Endothelial cell of umbilical vein (primary cell): ENCODE data around the gene CNTN6. TPM values are rescaled to one million over a fixed set of nuclear protein-coding genes. Genes with fewer than 3 reads are reported as not detected.

Experiments used
- BruUV-seq: library from RNA; stranded (reverse); fragments of 400-500 nt; replicated peaks from 2 replicates; lab custom pipeline; 2021; lab: Mats Ljungman, UMichigan
- CTCF ChIA-PET: fragments of 300-600, 350-600 bp; sonication (Branson Sonifier 250); formaldehyde crosslinking; loops from one replicate; lab custom pipeline; 2021; ENCODE audit warnings: antibody characterized with exemption, inconsistent platforms; lab: Charles Lee
- POLR2A ChIA-PET: fragments of 300-600, 350-600 bp; sonication (Branson Sonifier 250); formaldehyde crosslinking; loops from one replicate; lab custom pipeline; 2021; ENCODE audit warnings: antibody characterized with exemption, inconsistent platforms; lab: Charles Lee
- DNase-seq: peaks from one replicate; pipeline ENCODE4 v3.0.0-alpha.2; 2011; ENCODE audit warnings: low read depth, low spot score
- FAIRE-seq: peaks from 2 replicates; lab custom pipeline; 2011; peaks lifted over from hg19 to GRCh38; lab: Jason Lieb, UNC
- H2AFZ ChIP-seq: 2 replicates; pipeline ENCODE4 v1.6.0; 2012; ENCODE audit warnings: low read depth, low read length, control low read depth, inconsistent platforms
- H3K27ac ChIP-seq: 2 replicates; pipeline ENCODE4 v1.5.1; 2011; ENCODE audit warnings: low read depth, mild to moderate bottlenecking, control low read depth, low read length, moderate library complexity; ENCODE audit not compliant: insufficient read depth
- H3K27me3 ChIP-seq, 2 experiments: 2 replicates each; pipeline versions ENCODE4 v1.6.0 to v1.6.1; 2011; ENCODE audit warnings: low read length in 2 of 2, mixed read lengths in 1 of 2; ENCODE audit not compliant: control insufficient read depth in 2 of 2, insufficient read depth in 2 of 2
- H3K36me3 ChIP-seq, 2 experiments: 2 replicates in 1 of 2; 3 replicates in 1 of 2; pipeline ENCODE4 v1.5.1; 2011; ENCODE audit warnings: low read length in 2 of 2, mild to moderate bottlenecking in 1 of 2, moderate library complexity in 1 of 2; ENCODE audit not compliant: control insufficient read depth in 2 of 2, insufficient read depth in 2 of 2; ENCODE audit errors: extremely low read depth in 1 of 2
- H3K4me1 ChIP-seq: 3 replicates; pipeline ENCODE4 v1.5.1; 2011; ENCODE audit warnings: mild to moderate bottlenecking, low read length; ENCODE audit not compliant: control insufficient read depth, insufficient read depth; ENCODE audit errors: extremely low read depth
- H3K4me2 ChIP-seq: 2 replicates; pipeline ENCODE4 v1.6.1; 2011; ENCODE audit warnings: low read length, control low read depth, mixed read lengths; ENCODE audit not compliant: insufficient read depth
- H3K4me3 ChIP-seq, 3 experiments: fragments of 200-600 bp in 1 of 3; sonication (generic), shearing (Covaris generic) in 1 of 3; replicated peaks in 1 of 3; 2 replicates each; pipeline ENCODE4 v1.5.1; 2011 to 2016; ENCODE audit warnings: control low read depth in 3 of 3, low read length in 3 of 3, mild to moderate bottlenecking in 2 of 3, inconsistent platforms in 1 of 3, low read depth in 1 of 3, moderate library complexity in 1 of 3; ENCODE audit not compliant: insufficient read depth in 1 of 3
- H3K79me2 ChIP-seq: 2 replicates; pipeline ENCODE4 v1.6.0; 2012; ENCODE audit warnings: low read length, inconsistent platforms; ENCODE audit not compliant: control insufficient read depth, insufficient read depth
- H3K9ac ChIP-seq: replicated peaks from 2 replicates; pipeline ENCODE3; 2011; ENCODE audit warnings: low read length, control low read depth; ENCODE audit not compliant: insufficient read depth; ENCODE audit errors: extremely low read depth
- H3K9me1 ChIP-seq: replicated peaks from 3 replicates; pipeline ENCODE4 v1.6.0; 2011; ENCODE audit warnings: mild to moderate bottlenecking, low read length; ENCODE audit not compliant: control insufficient read depth, insufficient read depth; ENCODE audit errors: extremely low read depth
- H3K9me3 ChIP-seq: replicated peaks from 2 replicates; pipeline ENCODE4 v1.5.1; 2012; ENCODE audit warnings: low read length, inconsistent platforms; ENCODE audit not compliant: control insufficient read depth, insufficient read depth
- H4K20me1 ChIP-seq: replicated peaks from 2 replicates; pipeline ENCODE3; 2011; ENCODE audit warnings: mild to moderate bottlenecking, low read length; ENCODE audit not compliant: control insufficient read depth, insufficient read depth; ENCODE audit errors: extremely low read depth
- CTCF ChIP-seq, 2 donors: IDR thresholded peaks; 1 replicate in 1 of 2; 2 replicates in 1 of 2; pipeline ENCODE4 v1.5.1; 2011; ENCODE audit warnings: low read length in 2 of 2, mild to moderate bottlenecking in 2 of 2, moderate library complexity in 2 of 2, control low read depth in 1 of 2, inconsistent platforms in 1 of 2, low read depth in 1 of 2; ENCODE audit not compliant: insufficient read depth in 1 of 2; ENCODE audit errors: extremely low read depth in 1 of 2
- EZH2 ChIP-seq: IDR thresholded peaks from 2 replicates; pipeline ENCODE4 v1.6.1; 2012; ENCODE audit warnings: borderline replicate concordance, low read depth, mild to moderate bottlenecking, moderate library complexity, low read length, inconsistent platforms; ENCODE audit not compliant: severe bottlenecking
- FOS ChIP-seq: IDR thresholded peaks from 2 replicates; pipeline ENCODE4 v1.6.1; 2011; ENCODE audit warnings: mild to moderate bottlenecking, low read length, moderate library complexity, borderline replicate concordance; ENCODE audit not compliant: insufficient read depth
- GATA2 ChIP-seq: IDR thresholded peaks from 2 replicates; pipeline ENCODE4 v1.7.0; 2011; ENCODE audit warnings: low read depth, mild to moderate bottlenecking, moderate library complexity, mixed read lengths, low read length; ENCODE audit not compliant: insufficient read length, insufficient read depth
- JUN ChIP-seq: IDR thresholded peaks from 2 replicates; pipeline ENCODE4 v1.6.1; 2011; ENCODE audit warnings: borderline replicate concordance, low read depth; ENCODE audit not compliant: insufficient read length, insufficient read depth
- MAX ChIP-seq: IDR thresholded peaks from 2 replicates; pipeline ENCODE4 v1.6.1; 2011; ENCODE audit not compliant: insufficient read depth, insufficient read length
- MYC ChIP-seq: IDR thresholded peaks from one replicate; pipeline ENCODE4 v1.6.1; 2011; ENCODE audit warnings: mild to moderate bottlenecking, low read depth, low read length
- POLR2A ChIP-seq: IDR thresholded peaks from 2 replicates; pipeline ENCODE4 v1.6.1; 2012; ENCODE audit warnings: low read depth, mild to moderate bottlenecking, control low read depth, low read length
- POLR2AphosphoS5 ChIP-seq: IDR thresholded peaks from 2 replicates; pipeline ENCODE4 v1.6.1; 2012; ENCODE audit warnings: low read depth, mild to moderate bottlenecking, control low read depth, low read length, moderate library complexity; ENCODE audit not compliant: insufficient read depth
- dilution Hi-C: fragments of 300-500 bp; cut with MboI; formaldehyde crosslinking; loops from one replicate; pipeline ENCODE4 v1.15.0; 2019; ENCODE audit warnings: low sequenced_read_pairs; ENCODE audit not compliant: extremely low pct_ligation_motif_present
- intact Hi-C: fragments of 100-400 bp; cut with micrococcal nuclease; formaldehyde crosslinking; loops from one replicate; pipeline ENCODE4 v1.10.0; 2022
- polyA plus RNA-seq, 4 experiments: library from polyadenylated mRNA; depleted of rRNA in 3 of 4; stranded (reverse) in 3 of 4; unstranded in 1 of 4; fragments of >200 nt; gene quantifications; 2 replicates each; pipeline versions ENCODE4 v1.2.1 to v1.2.3, GENCODE V29; 2011 to 2012; ENCODE audit warnings: missing spikeins in 1 of 4
- total RNA-seq: library from RNA; stranded (reverse); gene quantifications from 2 replicates; pipeline ENCODE4 v1.2.3, GENCODE V29; 2021

Gene CNTN6
- total and polyA plus RNA-seq, 2 donors (not counting 3 experiments of a cell fraction or from before 2014, with no cell fraction given), result not detected

- Histone ChIP-seq H2AFZ (no peak overlapping the region), H3K4me2 (no peak overlapping the region), H3K36me3 (no peaks in the 10 kb centered on the region), H3K9me1 (no peaks in the 10 kb centered on the region), H3K9ac (no peak overlapping the region), H3K27ac (no peak overlapping the region), H3K79me2 (no peaks in the 10 kb centered on the region), H3K4me3 (no peak overlapping the region), H3K9me3 (no peaks in the 10 kb centered on the region), H3K4me1 (no peaks in the 10 kb centered on the region), H3K27me3 (no peaks in the 10 kb centered on the region), H4K20me1 (no peaks in the 10 kb centered on the region)
- ChIA-PET POLR2A (no interaction called here), CTCF (no interaction called here)
- intact Hi-C loops, result no loop called here
- DNase-seq (no peak), FAIRE-seq (no peak)
- BruUV-seq, result no TSS peak
- dilution Hi-C loops, result no loop called here
- no peak for TF ChIP-seq JUN
- no peak for TF ChIP-seq EZH2
- no peak for TF ChIP-seq MAX
- TF ChIP-seq GATA2, result no peak
- no peak for TF ChIP-seq FOS
Observed at GRCh38 chr3:1380926-1381646, 288.3 kb downstream of the CNTN6 start.

DNA sequence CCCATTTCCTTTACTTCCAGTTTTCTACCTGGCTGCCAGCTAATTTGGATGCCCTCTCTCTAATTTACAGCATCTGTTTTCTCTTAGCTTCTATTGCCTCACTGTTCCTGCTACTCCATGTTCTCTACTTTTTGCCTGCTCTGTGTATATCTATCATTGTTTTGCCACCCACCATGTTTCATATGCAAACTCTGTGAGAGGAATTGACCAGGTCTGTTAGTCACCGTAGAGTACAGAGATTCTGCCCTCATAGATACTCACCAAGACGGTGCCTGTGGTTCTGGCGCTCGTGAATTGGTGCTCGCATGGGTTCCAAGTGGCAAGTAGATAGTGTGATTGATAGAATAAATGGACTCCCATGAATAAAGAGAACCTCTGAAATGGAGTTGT, 288.8 kb downstream of the CNTN6 start:
- H3K27ac ChIP-seq, result no peak overlapping the region
- intact Hi-C loops (no loop called here), dilution Hi-C loops (no loop called here)
- CTCF ChIA-PET, result no interaction called here
- no peaks in the 10 kb centered on the region for H3K9me1 ChIP-seq
- H3K27me3 ChIP-seq, result no peaks in the 10 kb centered on the region
- no peaks in the 10 kb centered on the region for H3K79me2 ChIP-seq
- no peak overlapping the region for H2AFZ ChIP-seq
- no peak for TF ChIP-seq MAX
- TF ChIP-seq MYC, result no peak
- no peak for TF ChIP-seq POLR2A
- TF ChIP-seq JUN, result no peak
- TF ChIP-seq EZH2, result no peak
- TF ChIP-seq GATA2, result no peak
- no peak for TF ChIP-seq FOS
- TF ChIP-seq POLR2AphosphoS5, result no peak
- no peak for TF ChIP-seq CTCF (IDR thresholded peaks at IDR 0.05; ENCODE audit: extremely low read depth in 1 of 2, insufficient read depth in 1 of 2, low read depth in 1 of 2, low read length in 2 of 2)
- H3K4me1 ChIP-seq, result no peaks in the 10 kb centered on the region
- no peak overlapping the region for H3K4me3 ChIP-seq
- no peaks in the 10 kb centered on the region for H4K20me1 ChIP-seq
- DNase-seq (no peak), FAIRE-seq (no peak)
- no peak overlapping the region for H3K9ac ChIP-seq
- BruUV-seq, result no TSS peak
- no peak overlapping the region for H3K4me2 ChIP-seq
- no peaks in the 10 kb centered on the region for H3K36me3 ChIP-seq
- no peaks in the 10 kb centered on the region for H3K9me3 ChIP-seq
- POLR2A ChIA-PET, result no interaction called here
